ENCODE measurements around the gene DNAL4. TPM values are rescaled to one million over a fixed set of nuclear protein-coding genes. Genes with fewer than 3 reads are reported as not detected.

DNAL4 gene
- total RNA-seq, 2 donors from 2014 or later: 5.2 to 7.8 TPM

- no peaks in the 10 kb centered on the region for H3K9me3 Mint-ChIP-seq
- H3K36me3 Mint-ChIP-seq: peaks cover 7 to 14% of the 10 kb centered on the region in 2 donors
- ATAC-seq: no peak
- H3K27ac Mint-ChIP-seq: peak overlapping the region; percentile 91 to 95
- peak in 1 of 2 donors; percentile 40 for DNase-seq (ENCODE audit: low spot score in 2 of 2)
Measured at GRCh38 chr22:38729946-38730345, 64.0 kb downstream of the DNAL4 start.

DNA sequence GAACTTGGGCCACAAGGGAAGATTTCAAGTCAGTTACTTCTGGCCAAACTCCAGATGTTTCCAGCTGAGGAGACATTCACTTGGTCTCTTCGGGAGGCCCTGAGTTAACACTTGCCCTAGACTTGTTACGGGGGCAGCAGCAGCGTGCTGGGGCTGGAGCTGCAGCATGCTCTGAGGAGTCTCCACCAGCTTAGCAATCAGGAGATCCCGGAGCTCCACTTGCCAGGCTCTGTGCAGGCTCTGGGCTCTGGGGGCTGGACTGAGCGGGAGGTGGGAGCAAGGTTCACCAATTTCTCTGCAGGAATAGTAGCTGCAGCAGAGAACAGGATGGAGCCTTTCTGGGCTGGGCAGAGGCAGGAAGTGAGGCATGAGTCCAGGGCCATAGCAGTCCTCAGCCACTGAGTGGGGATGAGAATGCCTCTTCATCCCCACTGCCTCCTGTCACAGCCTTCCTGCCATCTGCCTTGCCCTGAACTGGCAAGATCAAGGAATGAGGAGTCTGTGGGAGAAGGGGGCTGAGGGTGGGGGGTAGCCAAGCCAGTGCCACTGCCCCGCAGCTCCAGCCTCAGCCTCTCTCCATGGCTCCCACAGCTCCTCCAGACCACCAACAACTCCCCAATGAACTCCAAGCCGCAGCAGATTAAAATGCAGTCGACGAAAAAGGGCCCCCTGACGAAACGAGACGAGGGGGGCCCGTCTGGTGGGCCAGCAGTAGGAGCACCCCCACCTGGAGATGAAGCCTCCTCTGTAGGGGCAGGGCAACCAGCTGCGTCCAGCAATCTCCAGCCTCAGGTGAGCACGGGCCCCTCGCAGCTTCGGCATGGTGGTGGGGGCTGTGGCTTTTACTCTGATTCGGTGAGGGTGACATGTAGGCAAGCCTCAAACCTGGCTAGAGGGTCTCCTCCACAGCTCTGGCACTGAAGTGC, 64.8 kb downstream of the DNAL4 start:
- DNase-seq (ENCODE audit: low spot score in 2 of 2) (peak in 1 of 2 donors; percentile 49), ATAC-seq (no peak)
- Mint-ChIP-seq H3K9me3 (no peaks in the 10 kb centered on the region), H3K27ac (peak overlapping the region; percentile 82 to 95), H3K36me3 (peaks cover 10 to 17% of the 10 kb centered on the region in 2 donors)

Other genes with a start within 250 kb of the DNAL4 start
- 10 to 100 TPM; 10.8 to 21.1 TPM for gene DMC1, start 224.0 kb downstream of the DNAL4 start, total RNA-seq
- gene FAM227A, start 137.8 kb downstream of the DNAL4 start, total RNA-seq: 1 to 10 TPM in 1 of 2 donors, under 1 TPM in 1; 0.37 to 1.2 TPM
- 10 to 100 TPM in 1 of 2 donors, 1 to 10 TPM in 1; 5.7 to 19.0 TPM for gene CBY1, start 137.5 kb downstream of the DNAL4 start, total RNA-seq
- 100 to 1,000 TPM; 116 to 120 TPM for gene TOMM22, start 112.2 kb downstream of the DNAL4 start, total RNA-seq
- gene JOSD1, start 93.2 kb downstream of the DNAL4 start, total RNA-seq: 10 to 100 TPM; 70.0 to 79.0 TPM
- 100 to 1,000 TPM; 109 to 142 TPM for gene GTPBP1, start 88.2 kb downstream of the DNAL4 start, total RNA-seq
- gene SUN2, start 38.1 kb downstream of the DNAL4 start, total RNA-seq: 100 to 1,000 TPM; 142 to 241 TPM
- 1 to 10 TPM in 1 of 2 donors, under 1 TPM in 1; 0.75 to 1.1 TPM for gene NPTXR, start 49.9 kb upstream of the DNAL4 start, total RNA-seq
- 10 to 100 TPM; 46.9 to 92.6 TPM for gene CBX6, start 78.1 kb upstream of the DNAL4 start, total RNA-seq
- not detected for gene APOBEC3A, start 163.5 kb upstream of the DNAL4 start, total RNA-seq
- 1 to 10 TPM; 6.4 to 9.6 TPM for gene APOBEC3B, start 188.2 kb upstream of the DNAL4 start, total RNA-seq
- gene APOBEC3C, start 220.1 kb upstream of the DNAL4 start, total RNA-seq: 100 to 1,000 TPM in 1 of 2 donors, 10 to 100 TPM in 1; 71.0 to 114 TPM
- gene APOBEC3D, start 227.0 kb upstream of the DNAL4 start, total RNA-seq: 10 to 100 TPM; 16.0 to 27.2 TPM
- 10 to 100 TPM; 15.8 to 25.8 TPM for gene APOBEC3F, start 246.7 kb upstream of the DNAL4 start, total RNA-seq

Data from activated naive CD4-positive, alpha-beta T cell treated with anti-CD3 and anti-CD28 coated beads, Interleukin-2, amount 50 U/mL, for 72 hours (primary cell).